ENCODE results near the gene RAB3C.

DNA sequence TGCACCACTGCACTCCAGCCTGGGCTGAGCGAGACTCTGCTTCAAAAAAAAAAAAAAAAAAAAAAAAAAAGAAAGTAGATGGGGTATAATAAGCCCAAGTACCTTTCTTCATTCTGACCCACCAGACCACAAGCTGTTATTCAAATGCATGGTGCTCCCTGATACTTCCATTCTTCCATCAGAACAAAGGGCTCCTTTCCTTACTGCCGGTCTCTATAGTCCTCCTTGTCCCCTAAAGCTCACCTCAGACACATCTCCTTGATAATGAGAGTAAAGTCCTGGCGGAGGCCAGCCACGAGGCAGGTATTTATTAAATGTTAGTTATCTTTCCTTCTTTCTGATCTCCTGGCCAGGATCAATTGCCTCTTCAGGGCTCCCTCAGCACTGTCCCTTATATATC is 162.5 kb downstream of the RAB3C start:
- TF ChIP-seq, protein P1, sequence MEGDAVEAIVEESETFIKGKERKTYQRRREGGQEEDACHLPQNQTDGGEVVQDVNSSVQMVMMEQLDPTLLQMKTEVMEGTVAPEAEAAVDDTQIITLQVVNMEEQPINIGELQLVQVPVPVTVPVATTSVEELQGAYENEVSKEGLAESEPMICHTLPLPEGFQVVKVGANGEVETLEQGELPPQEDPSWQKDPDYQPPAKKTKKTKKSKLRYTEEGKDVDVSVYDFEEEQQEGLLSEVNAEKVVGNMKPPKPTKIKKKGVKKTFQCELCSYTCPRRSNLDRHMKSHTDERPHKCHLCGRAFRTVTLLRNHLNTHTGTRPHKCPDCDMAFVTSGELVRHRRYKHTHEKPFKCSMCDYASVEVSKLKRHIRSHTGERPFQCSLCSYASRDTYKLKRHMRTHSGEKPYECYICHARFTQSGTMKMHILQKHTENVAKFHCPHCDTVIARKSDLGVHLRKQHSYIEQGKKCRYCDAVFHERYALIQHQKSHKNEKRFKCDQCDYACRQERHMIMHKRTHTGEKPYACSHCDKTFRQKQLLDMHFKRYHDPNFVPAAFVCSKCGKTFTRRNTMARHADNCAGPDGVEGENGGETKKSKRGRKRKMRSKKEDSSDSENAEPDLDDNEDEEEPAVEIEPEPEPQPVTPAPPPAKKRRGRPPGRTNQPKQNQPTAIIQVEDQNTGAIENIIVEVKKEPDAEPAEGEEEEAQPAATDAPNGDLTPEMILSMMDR (IDR thresholded peaks at IDR 0.05) = no peak
- no peak for TF ChIP-seq POLR2A (IDR thresholded peaks at IDR 0.05)

Data from Peyer's patch (tissue), 4 donors.